ENCODE results near the gene FAM98B. TPM values are rescaled to one million over a fixed set of nuclear protein-coding genes. Genes with fewer than 3 reads are reported as not detected.

Gene FAM98B
- total RNA-seq, 2 experiments from 2014 or later, result 54.2 to 81.9 TPM

DNA sequence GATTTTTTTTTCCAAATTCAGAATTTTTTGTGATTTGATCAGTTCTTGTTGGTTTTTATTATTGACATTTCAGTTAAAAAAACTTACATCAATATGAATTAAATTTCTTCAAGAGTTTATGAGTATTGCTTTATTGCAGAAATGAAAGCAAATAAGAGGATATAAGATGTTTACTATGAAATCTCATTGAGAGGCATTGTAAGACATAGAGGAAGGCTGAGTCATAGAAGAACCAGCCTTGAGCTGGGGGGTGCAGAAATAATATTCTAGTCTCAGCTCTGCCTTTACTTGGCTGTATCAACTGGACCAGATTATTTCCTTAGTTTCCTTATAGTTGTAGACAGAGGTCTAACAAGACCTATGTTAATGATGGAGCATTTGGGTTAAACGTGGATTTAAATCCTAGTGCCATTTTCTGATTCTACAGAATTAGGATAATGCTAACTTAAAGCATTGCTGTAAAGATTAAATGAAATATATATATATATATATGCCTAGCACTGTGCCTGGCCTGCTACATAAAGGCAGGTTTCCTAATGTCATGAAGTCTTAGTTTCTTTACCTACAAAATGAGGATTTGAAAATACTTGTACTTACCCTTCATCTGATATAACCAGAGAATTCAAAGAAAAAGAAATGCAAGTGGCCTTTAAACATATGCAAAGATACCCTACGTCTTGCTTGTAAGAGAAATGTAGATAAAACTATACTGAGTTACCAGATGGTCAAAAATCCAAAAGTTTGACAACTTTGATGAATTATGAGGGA lies 7.3 kb downstream of the FAM98B start:
- ATAC-seq (peak; percentile 76), DNase-seq (no peak)
- no peaks in the 10 kb centered on the region for H3K9me3 Mint-ChIP-seq (ENCODE audit: low read depth)
- H3K4me1 Mint-ChIP-seq, result peaks cover 47% of the 10 kb centered on the region
- CTCF ChIA-PET, result interaction anchor here (0.7 to 4.3 kb wide), 7 partner anchors 11 to 238 kb away, joined by 3 to 28 read pairs (median 3); no protein-coding TSS in a partner anchor
- intact Hi-C loops (cut with DNase I, micrococcal nuclease), result loop anchor here in 1 of 2 experiments (2.0 kb wide), 1 partner anchor 14 kb away; no protein-coding TSS in a partner anchor
- H3K27me3 Mint-ChIP-seq, result no peaks in the 10 kb centered on the region
- POLR2A ChIA-PET, result no interaction called here
- H3K4me3 Mint-ChIP-seq, result no peak overlapping the region
- H3K36me3 Mint-ChIP-seq (ENCODE audit: low read depth), result peaks cover 4% of the 10 kb centered on the region
- no peak overlapping the region for H3K27ac Mint-ChIP-seq

DNA sequence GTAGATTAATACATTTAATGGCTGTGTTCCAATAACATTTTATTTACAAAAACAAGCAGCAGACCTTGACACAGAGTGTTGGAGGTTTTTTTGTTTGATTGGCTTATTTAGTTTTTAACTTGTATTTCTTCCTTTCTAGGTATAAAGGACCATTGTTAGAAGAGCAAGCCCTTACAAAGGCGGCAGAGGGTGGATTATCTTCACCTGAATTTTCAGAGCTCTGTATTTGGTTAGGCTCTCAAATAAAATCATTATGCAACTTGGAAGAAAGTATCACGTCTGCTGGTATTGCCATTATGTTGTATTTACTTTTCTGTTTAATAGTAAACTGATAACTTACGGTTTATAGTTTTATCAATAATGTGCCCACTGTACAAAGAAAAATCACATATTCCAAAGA lies 10.0 kb downstream of the FAM98B start:
- no peak overlapping the region for H3K27ac Mint-ChIP-seq
- H3K4me3 Mint-ChIP-seq, result no peak overlapping the region
- ChIA-PET CTCF (interaction anchor here (0.8 to 3.3 kb wide), 10 partner anchors 9 to 236 kb away, joined by 3 to 17 read pairs (median 6); partner anchors contain the start of gene FAM98B), POLR2A (no interaction called here)
- intact Hi-C loops (cut with DNase I, micrococcal nuclease), result no loop called here
- H3K27me3 Mint-ChIP-seq, result no peaks in the 10 kb centered on the region
- H3K36me3 Mint-ChIP-seq (ENCODE audit: low read depth), result peaks cover 2% of the 10 kb centered on the region
- H3K9me3 Mint-ChIP-seq (ENCODE audit: low read depth), result no peaks in the 10 kb centered on the region
- no peak for DNase-seq
- ATAC-seq, result no peak
- peaks cover 28% of the 10 kb centered on the region for H3K4me1 Mint-ChIP-seq

DNA sequence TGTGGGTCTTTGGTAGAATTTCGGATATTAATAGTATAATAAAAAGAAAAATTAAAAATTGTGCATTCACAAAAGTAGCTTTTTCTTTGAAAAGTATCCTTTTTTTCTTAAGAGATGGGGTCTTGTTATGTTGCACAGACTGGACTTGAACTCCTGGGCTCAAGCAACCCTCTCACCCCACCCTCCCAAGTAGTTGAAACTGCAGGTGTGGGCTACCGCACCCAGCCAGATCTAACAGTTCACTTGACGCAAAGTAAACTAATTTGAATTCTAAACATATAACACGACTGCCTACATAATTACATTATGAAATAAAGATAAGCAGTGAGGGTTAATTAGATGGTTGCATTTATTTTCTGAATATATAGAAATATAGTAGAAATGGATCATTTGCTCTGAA lies 10.7 kb downstream of the FAM98B start:
- Mint-ChIP-seq H3K4me1 (peaks cover 24% of the 10 kb centered on the region), H3K4me3 (no peak overlapping the region), H3K36me3 (ENCODE audit: low read depth) (peaks cover 2% of the 10 kb centered on the region), H3K27ac (no peak overlapping the region), H3K9me3 (ENCODE audit: low read depth) (no peaks in the 10 kb centered on the region), H3K27me3 (no peaks in the 10 kb centered on the region)
- POLR2A ChIA-PET, result no interaction called here
- DNase-seq (no peak), ATAC-seq (no peak)
- CTCF ChIA-PET, result interaction anchor here (1.0 to 3.3 kb wide), 6 partner anchors 8 to 235 kb away, joined by 3 to 17 read pairs (median 8); partner anchors contain the start of gene FAM98B
- intact Hi-C loops (cut with DNase I, micrococcal nuclease), result no loop called here

DNA sequence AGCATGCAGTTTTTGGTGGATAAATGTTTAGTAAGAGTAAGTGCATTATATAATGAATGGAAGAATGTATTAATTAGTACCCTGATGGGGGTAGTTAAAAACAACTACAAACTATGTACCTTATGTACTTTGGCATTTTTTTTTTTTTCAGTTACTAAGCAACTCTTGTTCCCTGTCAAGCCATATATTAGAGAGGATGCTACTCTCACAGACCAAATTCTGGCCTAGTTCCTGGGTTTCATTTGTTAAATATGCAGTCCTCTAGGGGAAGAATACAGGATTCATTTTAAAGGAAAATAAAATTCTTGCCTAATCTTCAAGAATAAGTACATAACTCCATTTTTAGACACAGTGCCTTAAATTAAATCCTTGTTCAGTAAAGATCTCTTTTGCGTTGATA lies 16.9 kb downstream of the FAM98B start:
- Mint-ChIP-seq H3K36me3 (ENCODE audit: low read depth) (peaks cover 20% of the 10 kb centered on the region), H3K27me3 (no peaks in the 10 kb centered on the region), H3K4me1 (peaks cover 7% of the 10 kb centered on the region), H3K27ac (no peak overlapping the region), H3K9me3 (ENCODE audit: low read depth) (no peaks in the 10 kb centered on the region), H3K4me3 (no peak overlapping the region)
- CTCF ChIA-PET, result interaction anchor here (0.6 to 1.9 kb wide), 5 partner anchors 13 to 236 kb away, joined by 3 to 8 read pairs (median 6); no protein-coding TSS in a partner anchor
- POLR2A ChIA-PET, result no interaction called here
- intact Hi-C loops (cut with DNase I, micrococcal nuclease), result no loop called here
- no peak for DNase-seq
- no peak for ATAC-seq

DNA sequence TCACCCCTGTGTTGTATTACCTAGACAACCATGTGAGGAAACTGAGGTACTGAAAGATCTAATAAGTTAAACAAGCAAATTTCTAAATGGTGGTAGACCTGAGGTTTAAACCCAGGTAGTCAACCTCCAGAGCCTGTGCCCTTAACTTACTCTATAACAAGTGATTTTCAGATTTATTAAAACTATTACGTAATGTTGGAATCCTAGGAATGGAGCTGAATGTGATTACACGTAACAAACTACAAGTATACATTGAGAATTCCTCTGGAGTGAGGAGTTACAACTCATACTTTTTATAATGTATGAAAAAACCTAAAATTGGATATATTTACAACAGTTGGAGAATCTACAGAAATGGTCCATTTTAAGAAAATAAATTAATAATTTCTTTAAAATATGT lies 18.0 kb downstream of the FAM98B start:
- ChIA-PET POLR2A (interaction anchor here (0.6 kb wide), 1 partner anchor 27 kb away, joined by 3 read pairs; no protein-coding TSS in a partner anchor), CTCF (interaction anchor here (0.8 to 2.5 kb wide), 12 partner anchors 8 to 1285 kb away, joined by 3 to 44 read pairs (median 7); partner anchors contain the start of gene FAM98B)
- Mint-ChIP-seq H3K27me3 (no peaks in the 10 kb centered on the region), H3K9me3 (ENCODE audit: low read depth) (no peaks in the 10 kb centered on the region), H3K4me1 (peaks cover 7% of the 10 kb centered on the region), H3K4me3 (no peak overlapping the region), H3K27ac (no peak overlapping the region), H3K36me3 (ENCODE audit: low read depth) (peaks cover 21% of the 10 kb centered on the region)
- intact Hi-C loops (cut with DNase I, micrococcal nuclease), result no loop called here
- ATAC-seq, result no peak
- no peak for DNase-seq

DNA sequence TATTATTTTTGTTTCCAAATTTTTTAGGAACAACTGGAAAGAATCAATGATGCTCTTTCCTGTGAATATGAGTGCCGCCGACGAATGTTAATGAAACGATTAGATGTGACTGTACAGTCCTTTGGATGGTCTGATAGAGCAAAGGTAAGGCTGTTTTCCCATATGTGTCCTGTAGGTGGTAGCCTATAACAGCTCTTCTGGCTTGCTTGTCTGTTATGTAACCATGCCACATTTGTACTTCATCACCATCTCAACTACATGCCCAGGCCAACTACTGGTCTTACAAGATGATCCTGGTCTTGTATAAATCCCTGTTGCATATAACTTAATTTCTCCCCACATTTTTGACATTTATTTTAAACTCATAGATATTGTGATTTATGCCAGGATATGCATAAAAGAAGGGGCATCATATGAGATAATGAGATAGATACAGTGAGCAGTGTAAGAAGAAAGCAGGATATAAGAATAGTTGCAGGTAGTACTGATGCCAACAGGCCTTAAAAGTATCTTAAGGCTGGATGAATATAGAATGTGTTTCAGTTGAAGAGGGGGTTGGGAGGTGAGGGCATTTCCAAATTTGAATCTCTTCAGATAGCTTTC lies 20.3 kb downstream of the FAM98B start:
- H3K27me3 Mint-ChIP-seq, result no peaks in the 10 kb centered on the region
- no peaks in the 10 kb centered on the region for H3K9me3 Mint-ChIP-seq (ENCODE audit: low read depth)
- no peak overlapping the region for H3K27ac Mint-ChIP-seq
- peaks cover 11% of the 10 kb centered on the region for H3K4me1 Mint-ChIP-seq
- H3K4me3 Mint-ChIP-seq, result no peak overlapping the region
- ATAC-seq (peak; percentile 97), DNase-seq (peak; percentile 30)
- POLR2A ChIA-PET, result interaction anchor here (1.2 kb wide), 1 partner anchor 215 kb away, joined by 3 read pairs; no protein-coding TSS in a partner anchor
- CTCF ChIA-PET, result interaction anchor here (0.6 to 6.4 kb wide), 13 partner anchors 11 to 233 kb away, joined by 3 to 70 read pairs (median 6); partner anchors contain the start of gene FAM98B
- H3K36me3 Mint-ChIP-seq (ENCODE audit: low read depth), result peaks cover 25% of the 10 kb centered on the region
- intact Hi-C loops (cut with DNase I, micrococcal nuclease), result loop anchor here (1.0 to 2.0 kb wide), 5 partner anchors 13 to 225 kb away; partner anchors contain the start of gene RASGRP1 (in 1 of the 2)

DNA sequence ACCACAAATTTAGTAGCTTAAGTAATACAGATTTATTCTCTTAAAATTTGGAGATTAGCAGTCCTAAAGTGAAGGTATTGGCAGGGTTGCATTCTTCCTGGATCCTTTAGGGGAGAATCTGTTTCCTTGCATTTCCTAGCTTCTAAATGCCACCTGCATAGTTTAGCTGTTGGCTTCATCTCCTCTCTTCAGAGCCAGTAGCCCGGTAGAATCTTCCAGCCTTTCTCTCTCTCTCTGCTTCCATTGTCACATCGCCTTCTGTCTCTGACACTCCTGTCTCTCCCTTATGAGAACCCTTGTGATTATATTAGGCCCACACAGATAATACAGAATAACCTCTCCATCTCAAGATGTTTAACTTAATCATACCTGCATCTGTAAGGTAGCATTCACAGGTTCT lies 21.4 kb downstream of the FAM98B start:
- H3K4me1 Mint-ChIP-seq, result peaks cover 13% of the 10 kb centered on the region
- intact Hi-C loops (cut with DNase I, micrococcal nuclease), result loop anchor here in 1 of 2 experiments (2.0 kb wide), 1 partner anchor 15 kb away; no protein-coding TSS in a partner anchor
- peaks cover 28% of the 10 kb centered on the region for H3K36me3 Mint-ChIP-seq (ENCODE audit: low read depth)
- H3K27ac Mint-ChIP-seq, result no peak overlapping the region
- H3K9me3 Mint-ChIP-seq (ENCODE audit: low read depth), result no peaks in the 10 kb centered on the region
- ATAC-seq (no peak), DNase-seq (no peak)
- H3K4me3 Mint-ChIP-seq, result no peak overlapping the region
- no peaks in the 10 kb centered on the region for H3K27me3 Mint-ChIP-seq
- ChIA-PET POLR2A (interaction anchor here (0.6 to 1.2 kb wide), 2 partner anchors 14 to 214 kb away, joined by 3 to 5 read pairs; no protein-coding TSS in a partner anchor), CTCF (interaction anchor here (0.6 to 6.4 kb wide), 15 partner anchors 11 to 689 kb away, joined by 3 to 70 read pairs (median 4); partner anchors contain the start of gene FAM98B)

DNA sequence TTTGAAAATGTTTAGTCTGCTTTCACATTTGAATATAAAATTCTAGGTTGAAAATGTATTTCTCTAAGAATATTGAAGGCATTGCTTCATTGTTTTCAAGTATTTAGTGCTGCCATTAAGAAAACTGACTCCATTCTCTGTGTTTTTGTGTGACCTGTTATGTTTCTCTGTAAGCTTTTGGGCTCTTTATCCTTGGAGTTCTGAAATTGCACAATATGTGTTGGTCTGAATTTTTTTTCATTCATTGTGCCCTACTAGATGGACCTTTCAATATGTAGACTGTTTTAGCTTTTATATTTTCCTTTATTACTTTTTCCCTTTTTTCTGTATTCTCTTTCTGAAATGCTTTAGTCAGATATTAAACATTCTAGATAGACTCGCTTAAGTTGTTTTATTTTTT lies 22.2 kb downstream of the FAM98B start:
- ChIA-PET CTCF (interaction anchor here (0.9 to 6.4 kb wide), 8 partner anchors 13 to 226 kb away, joined by 3 to 70 read pairs (median 6); partner anchors contain the start of gene FAM98B), POLR2A (no interaction called here)
- intact Hi-C loops (cut with DNase I, micrococcal nuclease), result no loop called here
- peaks cover 16% of the 10 kb centered on the region for H3K4me1 Mint-ChIP-seq
- no peak overlapping the region for H3K4me3 Mint-ChIP-seq
- DNase-seq (no peak), ATAC-seq (no peak)
- no peak overlapping the region for H3K27ac Mint-ChIP-seq
- no peaks in the 10 kb centered on the region for H3K27me3 Mint-ChIP-seq
- H3K9me3 Mint-ChIP-seq (ENCODE audit: low read depth), result no peaks in the 10 kb centered on the region
- H3K36me3 Mint-ChIP-seq (ENCODE audit: low read depth), result peaks cover 30% of the 10 kb centered on the region

DNA sequence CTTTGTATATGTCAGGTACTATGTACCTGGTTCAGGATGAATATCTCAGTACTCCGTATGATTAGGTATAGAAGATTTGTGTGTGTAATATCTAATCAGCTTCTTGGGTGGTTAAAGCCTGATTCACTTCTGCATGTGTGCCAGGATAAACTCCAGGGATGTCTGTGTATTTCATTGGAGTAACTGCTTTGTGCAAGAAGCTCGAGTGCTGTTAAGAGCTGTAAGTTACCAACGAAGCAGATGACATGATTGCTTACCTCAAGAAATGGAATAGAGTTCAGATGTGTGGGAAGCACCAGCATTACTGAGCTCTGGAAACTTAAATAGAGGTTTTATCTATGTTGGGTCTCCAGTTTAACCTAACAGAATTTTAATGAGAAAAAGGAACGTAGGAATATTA lies 23.7 kb downstream of the FAM98B start:
- no peaks in the 10 kb centered on the region for H3K27me3 Mint-ChIP-seq
- ChIA-PET CTCF (interaction anchor here (1.0 to 6.4 kb wide), 10 partner anchors 8 to 224 kb away, joined by 3 to 70 read pairs (median 4); no protein-coding TSS in a partner anchor), POLR2A (no interaction called here)
- intact Hi-C loops (cut with DNase I, micrococcal nuclease), result no loop called here
- DNase-seq (no peak), ATAC-seq (no peak)
- peaks cover 41% of the 10 kb centered on the region for H3K36me3 Mint-ChIP-seq (ENCODE audit: low read depth)
- H3K4me1 Mint-ChIP-seq, result peaks cover 28% of the 10 kb centered on the region
- no peak overlapping the region for H3K4me3 Mint-ChIP-seq
- H3K27ac Mint-ChIP-seq, result no peak overlapping the region
- H3K9me3 Mint-ChIP-seq (ENCODE audit: low read depth), result no peaks in the 10 kb centered on the region

DNA sequence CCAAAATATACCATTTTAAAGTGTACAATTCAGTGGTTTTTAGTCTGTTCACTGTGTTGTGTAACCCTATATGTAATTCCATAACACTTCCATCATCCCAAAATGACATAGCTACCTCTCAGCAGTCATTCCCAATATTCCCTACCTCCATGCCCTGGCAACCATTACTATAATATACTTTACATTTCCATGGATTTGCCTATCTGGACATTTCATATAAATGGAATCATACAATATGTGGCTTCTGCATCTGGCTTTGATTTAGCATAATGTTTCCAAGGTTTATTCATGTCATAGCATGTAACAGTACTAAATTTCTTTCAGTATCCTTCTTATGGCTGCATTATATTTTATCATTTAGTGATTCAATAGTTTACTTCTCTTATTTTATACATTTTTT lies 25.3 kb downstream of the FAM98B start:
- no peaks in the 10 kb centered on the region for H3K9me3 Mint-ChIP-seq (ENCODE audit: low read depth)
- no peak overlapping the region for H3K4me3 Mint-ChIP-seq
- peaks cover 37% of the 10 kb centered on the region for H3K36me3 Mint-ChIP-seq (ENCODE audit: low read depth)
- POLR2A ChIA-PET, result no interaction called here
- CTCF ChIA-PET, result interaction anchor here (0.5 to 6.4 kb wide), 9 partner anchors 11 to 1589 kb away, joined by 3 to 70 read pairs (median 3); no protein-coding TSS in a partner anchor
- DNase-seq, result no peak
- H3K4me1 Mint-ChIP-seq, result peaks cover 27% of the 10 kb centered on the region
- H3K27ac Mint-ChIP-seq, result no peak overlapping the region
- H3K27me3 Mint-ChIP-seq, result no peaks in the 10 kb centered on the region
- ATAC-seq, result no peak
- intact Hi-C loops (cut with DNase I, micrococcal nuclease), result no loop called here

DNA sequence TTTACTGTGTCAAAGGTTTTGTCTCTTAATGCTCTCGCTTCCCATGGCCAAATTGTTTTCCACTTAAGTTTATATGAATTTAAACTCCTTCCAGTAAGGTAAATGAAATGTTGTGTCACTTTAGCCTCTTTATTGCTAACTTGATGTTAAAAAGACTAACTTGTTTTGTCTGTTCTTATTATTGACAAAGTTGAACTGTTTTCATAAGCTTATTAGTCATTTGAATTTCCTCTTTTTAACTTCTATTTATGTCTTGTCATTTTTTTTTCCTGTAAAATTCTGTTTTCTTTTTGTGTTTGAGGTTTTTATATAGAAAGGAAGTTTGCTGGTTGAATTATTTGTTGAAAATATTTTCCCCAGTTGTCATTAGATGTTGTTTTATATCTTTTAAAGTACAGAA lies 25.8 kb downstream of the FAM98B start:
- H3K27ac Mint-ChIP-seq, result no peak overlapping the region
- H3K27me3 Mint-ChIP-seq, result no peaks in the 10 kb centered on the region
- intact Hi-C loops (cut with DNase I, micrococcal nuclease), result no loop called here
- H3K9me3 Mint-ChIP-seq (ENCODE audit: low read depth), result no peaks in the 10 kb centered on the region
- ChIA-PET POLR2A (interaction anchor here (0.7 kb wide), 1 partner anchor 79 kb away, joined by 4 read pairs; no protein-coding TSS in a partner anchor), CTCF (interaction anchor here (0.9 to 6.4 kb wide), 4 partner anchors 12 to 218 kb away, joined by 3 to 70 read pairs (median 24); no protein-coding TSS in a partner anchor)
- peaks cover 32% of the 10 kb centered on the region for H3K36me3 Mint-ChIP-seq (ENCODE audit: low read depth)
- peaks cover 23% of the 10 kb centered on the region for H3K4me1 Mint-ChIP-seq
- H3K4me3 Mint-ChIP-seq, result no peak overlapping the region
- no peak for DNase-seq
- ATAC-seq, result no peak
